Measurements from ENCODE around the gene NPAS3.

The NPAS3 gene

GRCh38 chr14:33678005-33678404 lies 739.3 kb downstream of the NPAS3 start:
- no peak for DNase-seq (ENCODE audit: low read depth in 2 of 2)

GRCh38 chr14:33679025-33679424 lies 740.3 kb downstream of the NPAS3 start:
- no peak for DNase-seq (ENCODE audit: low read depth in 2 of 2)

DNA sequence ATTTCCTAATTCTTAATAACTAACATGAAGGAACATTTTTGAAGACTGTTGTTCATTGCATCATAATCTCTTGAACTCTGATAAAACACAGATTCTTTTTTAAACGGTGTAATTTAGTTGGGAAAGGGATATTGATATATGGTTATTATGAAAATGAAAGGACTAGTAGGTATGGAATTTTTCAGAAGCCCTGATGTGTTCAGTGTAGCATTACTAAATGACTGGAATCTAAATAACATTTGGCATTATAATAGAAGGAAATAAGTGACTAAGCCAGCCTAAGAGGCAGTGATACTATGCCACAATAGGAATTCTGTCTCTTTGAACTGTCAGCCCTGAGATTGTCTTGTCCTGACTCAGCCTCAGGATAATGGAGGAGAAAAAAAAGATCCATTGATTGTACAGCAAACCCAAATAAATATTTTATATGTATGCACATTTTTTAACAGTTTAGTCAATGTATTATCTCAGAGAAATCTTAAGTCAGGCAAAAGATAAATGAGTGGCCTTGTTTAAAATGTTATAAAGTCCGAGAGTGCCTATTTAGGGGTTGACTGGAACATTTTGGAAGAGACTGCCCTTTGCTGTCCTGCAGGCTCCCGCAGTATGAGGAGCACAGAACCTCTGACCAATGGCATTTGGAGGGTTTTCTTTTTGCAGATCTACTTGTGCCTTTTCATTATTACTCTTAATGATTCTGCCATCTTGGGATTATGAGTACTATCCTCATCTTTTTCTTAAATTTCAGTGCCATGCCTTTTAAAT lies 741.0 kb downstream of the NPAS3 start:
- no peak for DNase-seq (ENCODE audit: low read depth in 2 of 2)

DNA sequence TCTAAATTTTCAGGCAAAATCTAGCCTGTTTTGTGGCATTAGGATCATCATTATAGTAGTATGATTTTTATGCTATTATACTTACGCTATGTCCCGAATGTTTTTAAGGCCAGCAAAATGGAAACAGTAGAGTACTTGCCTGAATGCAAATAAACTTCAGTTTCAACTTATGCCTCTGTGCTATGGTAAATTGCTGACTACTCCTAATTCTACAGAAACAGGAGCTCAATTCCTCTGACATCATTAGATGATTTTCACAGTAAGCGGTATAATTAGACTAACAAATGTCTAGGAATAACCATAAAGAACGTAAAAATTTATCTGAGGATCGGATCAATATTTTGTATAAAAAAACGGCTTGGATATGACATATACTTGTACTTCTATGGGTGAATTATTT lies 742.2 kb downstream of the NPAS3 start:
- DNase-seq (ENCODE audit: low read depth in 2 of 2) = no peak

- no peak for DNase-seq (ENCODE audit: low read depth in 2 of 2)
Measured at GRCh38 chr14:33682760-33683159, 744.1 kb downstream of the NPAS3 start.

- DNase-seq (ENCODE audit: low read depth in 2 of 2) = no peak
Measured at GRCh38 chr14:33685026-33685425, 746.3 kb downstream of the NPAS3 start.

- no peak for DNase-seq (ENCODE audit: low read depth in 2 of 2)
Measured at GRCh38 chr14:33685698-33686097, 747.0 kb downstream of the NPAS3 start.

DNA sequence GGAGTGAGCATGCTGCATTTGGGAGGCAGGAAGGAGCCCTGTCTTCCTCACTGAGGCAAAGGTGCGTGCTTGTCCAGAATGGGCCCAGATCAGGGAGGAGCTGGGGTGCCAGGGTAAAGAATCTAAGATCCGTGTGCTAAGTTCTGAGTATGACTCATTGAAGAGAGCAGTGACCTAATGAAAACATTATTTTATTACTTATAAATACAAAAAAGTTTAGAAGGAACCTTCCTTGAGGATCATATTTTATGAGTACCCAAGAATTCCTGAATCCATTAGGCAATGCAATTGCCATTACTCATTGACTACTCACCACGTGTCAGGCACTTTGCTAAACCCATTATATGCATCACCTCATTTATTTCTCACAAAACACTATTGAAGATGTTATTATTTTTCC lies 747.5 kb downstream of the NPAS3 start:
- DNase-seq (ENCODE audit: low read depth in 2 of 2) = no peak

DNA sequence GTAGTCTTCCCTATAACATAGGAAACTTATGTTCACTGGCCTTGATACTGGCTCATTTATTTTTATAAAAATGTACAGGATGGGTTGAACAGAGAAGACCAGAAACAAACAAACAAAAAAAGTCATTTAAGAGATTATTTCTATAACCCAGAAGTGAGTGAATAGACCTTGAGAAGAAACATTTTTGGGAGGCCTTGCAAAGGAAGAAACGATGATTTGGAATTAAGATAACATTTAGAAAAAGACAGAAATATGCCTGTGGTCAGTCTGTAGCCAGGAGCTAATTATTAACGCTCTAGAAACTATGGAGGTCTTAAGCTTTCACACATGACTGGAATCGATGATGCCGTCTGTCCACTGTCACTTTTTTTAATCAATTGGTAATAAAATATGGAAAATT lies 748.2 kb downstream of the NPAS3 start:
- no peak for DNase-seq (ENCODE audit: low read depth in 2 of 2)

DNA sequence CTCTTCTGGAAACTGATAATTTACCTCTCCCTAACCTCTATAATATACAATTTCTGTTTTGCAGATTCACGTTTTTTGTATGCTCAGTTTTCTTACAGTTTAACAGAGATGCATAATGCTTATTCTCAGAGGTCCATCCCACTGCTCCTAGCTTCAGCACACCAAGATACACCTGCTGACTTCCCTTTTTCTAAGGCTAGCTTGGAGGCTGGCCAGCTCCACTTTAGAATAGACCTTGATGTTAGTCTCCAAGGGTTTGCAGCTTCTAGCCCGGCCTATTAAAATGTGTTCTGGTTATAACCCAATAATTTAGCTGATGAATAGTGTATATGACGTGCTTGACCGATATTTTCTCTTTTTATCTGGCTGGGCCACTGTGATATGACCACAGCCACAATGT lies 751.0 kb downstream of the NPAS3 start:
- DNase-seq (ENCODE audit: low read depth in 2 of 2) = no peak

DNA sequence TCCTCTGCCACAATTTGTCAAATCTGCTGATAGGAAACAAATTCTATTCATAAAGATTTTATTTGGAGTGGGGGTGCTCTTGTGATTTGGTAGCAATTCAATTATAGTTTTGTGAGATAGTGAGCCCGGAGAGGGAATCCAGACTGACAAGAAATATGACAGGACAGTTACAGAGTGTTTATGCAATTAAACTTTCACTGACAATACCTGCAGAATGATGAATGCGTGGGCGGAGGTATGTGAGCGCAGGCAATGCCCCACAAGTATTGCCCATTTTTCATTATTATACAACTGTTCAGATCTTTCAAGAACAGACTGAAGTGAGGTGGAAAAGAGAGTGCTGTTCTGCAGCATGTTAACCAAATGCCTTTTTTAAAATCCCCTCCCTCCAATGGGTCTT lies 753.2 kb downstream of the NPAS3 start:
- DNase-seq (ENCODE audit: low read depth in 2 of 2) = no peak

DNA sequence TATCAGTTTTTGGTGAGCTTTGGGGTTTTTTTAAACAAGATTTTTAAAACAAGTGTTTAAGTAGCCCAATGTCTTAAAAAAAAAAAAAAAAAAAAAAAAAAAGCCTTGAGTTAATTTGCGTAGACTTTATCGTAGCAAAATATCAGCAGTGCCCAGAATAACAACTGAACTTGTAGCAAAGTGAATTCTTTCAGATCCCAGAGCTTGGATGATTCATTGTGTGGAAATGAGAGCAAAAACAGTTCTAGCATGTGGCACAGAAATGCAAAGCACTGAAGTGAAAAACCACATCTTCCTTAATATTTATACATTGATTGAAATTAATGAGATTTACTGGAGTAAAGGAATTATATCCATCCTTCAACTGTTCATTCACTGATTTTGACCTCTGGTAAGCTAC lies 754.1 kb downstream of the NPAS3 start:
- no peak for DNase-seq (ENCODE audit: low read depth in 2 of 2)

- no peak for DNase-seq (ENCODE audit: low read depth in 2 of 2)
Measured at GRCh38 chr14:33693237-33693636, 754.6 kb downstream of the NPAS3 start.

DNA sequence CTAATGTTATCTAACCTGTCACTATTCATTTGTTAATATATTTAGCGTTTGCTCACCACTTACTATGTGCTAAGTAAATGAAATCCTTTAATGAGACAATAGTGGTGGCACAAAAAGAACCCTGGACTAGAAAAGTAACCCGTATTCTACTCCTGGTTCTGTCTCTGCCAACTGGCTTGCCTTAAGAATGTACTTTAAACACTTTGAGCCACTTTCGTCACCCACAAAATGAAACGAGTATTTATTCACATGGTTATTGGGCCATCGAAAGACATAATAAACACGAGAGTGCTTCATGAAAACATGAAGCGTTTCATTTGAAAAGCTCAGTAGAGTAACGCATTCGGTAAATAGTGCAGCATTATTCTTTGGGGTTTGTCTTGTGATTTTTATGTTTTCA lies 757.5 kb downstream of the NPAS3 start:
- no peak for DNase-seq (ENCODE audit: low read depth in 2 of 2)

GRCh38 chr14:33699300-33699983 lies 760.8 kb downstream of the NPAS3 start:
- DNase-seq (ENCODE audit: low read depth in 2 of 2) = no peak

DNA sequence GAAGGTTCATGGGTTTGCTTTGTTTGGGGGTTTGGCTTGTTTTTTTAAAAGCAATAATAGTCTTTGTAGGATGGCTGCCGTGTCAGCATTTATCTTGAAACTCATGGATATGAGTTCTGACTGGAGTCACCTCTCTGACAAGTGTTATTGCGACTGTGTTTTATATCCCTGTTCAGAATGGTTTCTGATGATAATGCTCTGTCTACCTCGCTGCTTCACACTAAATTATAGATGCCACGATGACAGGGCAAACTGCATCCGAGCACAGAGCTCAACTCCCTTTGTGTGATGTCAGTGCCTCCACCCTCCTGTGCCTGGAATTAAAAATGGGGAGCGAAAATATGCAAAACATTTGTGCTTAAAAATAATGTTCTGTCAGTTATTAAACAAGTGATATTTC lies 761.4 kb downstream of the NPAS3 start:
- DNase-seq (ENCODE audit: low read depth in 2 of 2) = no peak

- DNase-seq (ENCODE audit: low read depth in 2 of 2) = no peak
Measured at GRCh38 chr14:33702293-33702692, 763.6 kb downstream of the NPAS3 start.

DNA sequence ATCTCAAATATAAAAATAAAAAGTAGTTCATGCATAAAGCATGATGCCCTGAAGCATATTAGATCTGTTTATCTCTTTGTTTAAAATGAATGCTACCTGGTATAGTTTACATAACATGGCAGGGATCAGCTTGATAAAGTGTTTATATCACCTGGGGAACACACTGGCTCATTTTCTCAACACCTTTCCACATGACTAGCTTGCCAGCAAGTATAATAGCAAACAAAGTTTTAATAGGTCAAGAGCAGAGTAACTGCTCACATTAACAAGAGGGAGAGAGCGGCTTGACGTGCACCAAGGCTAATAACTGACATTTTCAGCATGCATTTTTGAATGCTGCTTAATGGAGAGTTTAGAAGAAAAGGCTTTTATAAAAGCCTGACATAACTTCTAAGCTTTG lies 765.8 kb downstream of the NPAS3 start:
- DNase-seq (ENCODE audit: low read depth in 2 of 2) = no peak

GRCh38 chr14:33705490-33705889 lies 766.8 kb downstream of the NPAS3 start:
- DNase-seq (ENCODE audit: low read depth in 2 of 2) = no peak

- no peak for DNase-seq (ENCODE audit: low read depth in 2 of 2)
Measured at GRCh38 chr14:33707716-33708115, 769.0 kb downstream of the NPAS3 start.

- no peak for DNase-seq (ENCODE audit: low read depth in 2 of 2)
Measured at GRCh38 chr14:33709283-33709682, 770.6 kb downstream of the NPAS3 start.

- no peak for DNase-seq (ENCODE audit: low read depth in 2 of 2)
Measured at GRCh38 chr14:33709711-33710110, 771.0 kb downstream of the NPAS3 start.

DNA sequence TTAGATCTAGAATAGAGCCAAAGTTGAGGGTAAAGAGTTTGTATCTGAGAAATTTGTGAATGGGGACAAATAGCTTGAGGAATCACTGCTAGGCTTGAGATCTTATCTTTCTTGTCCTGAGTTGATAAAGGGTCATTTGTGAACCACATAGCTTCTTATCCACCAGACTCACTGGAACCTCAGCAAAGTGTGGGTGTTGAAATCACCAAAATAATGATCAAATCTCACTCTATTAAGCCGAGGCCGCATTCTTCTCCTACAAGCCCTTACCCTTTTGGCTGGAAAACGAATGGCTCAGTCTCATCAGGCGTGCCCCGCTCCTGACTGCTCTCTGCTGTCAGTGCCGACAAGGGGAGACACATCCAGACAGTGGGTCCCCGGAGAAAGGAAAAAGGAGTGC lies 771.6 kb downstream of the NPAS3 start:
- DNase-seq (ENCODE audit: low read depth in 2 of 2) = no peak

DNA sequence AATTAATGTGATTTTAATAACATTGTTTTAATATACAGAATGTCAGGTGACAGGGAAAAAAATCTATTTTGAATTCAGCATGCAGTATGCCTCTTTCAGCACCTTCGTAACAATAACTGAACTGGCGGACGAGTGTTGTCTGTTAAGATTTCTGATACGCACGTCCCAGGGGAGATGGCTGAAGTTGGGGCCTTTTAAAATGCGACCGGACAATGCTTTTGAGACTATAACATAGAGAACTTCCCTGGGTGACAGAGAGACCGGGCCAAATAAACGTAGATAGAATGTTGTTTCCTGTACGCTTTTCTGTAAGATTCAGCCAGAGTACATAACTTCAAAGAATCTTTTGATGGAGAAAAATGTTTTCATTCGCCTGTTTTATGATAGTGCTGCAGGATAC lies 772.5 kb downstream of the NPAS3 start:
- no peak for DNase-seq (ENCODE audit: low read depth in 2 of 2)

Measured in stimulated activated CD8-positive, alpha-beta memory T cell treated with anti-CD3 and anti-CD28 coated beads, Interleukin-2, amount 100 ng/mL, for 48 hours (primary cell).